Measurements from ENCODE around the gene PLAAT4. TPM values are rescaled to one million over a fixed set of nuclear protein-coding genes. Genes with fewer than 3 reads are reported as not detected.
A peak's percentile ranks its signal among the peaks of the same experiment; 100 is the strongest.

Gene PLAAT4
- total and polyA plus RNA-seq, 2 of the 8 experiments (the other 6 are each of a cell fraction or from before 2014, with no cell fraction given): 2.8 to 4.1 TPM

GRCh38 chr11:63506876-63507275 is 29.7 kb upstream of the PLAAT4 start:
- no peaks in the 10 kb centered on the region for H3K9me3 ChIP-seq (ENCODE audit: insufficient read depth in 2 of 2, low read depth in 1 of 2, low read length in 1 of 2)
- 0 out of 4 replicates have a peak overlapping the region, but pooled peaks of 1 of the 2 experiments have one; percentile 16 for H3K4me2 ChIP-seq (ENCODE audit: insufficient read depth in 1 of 2, low read depth in 2 of 2, low read length in 2 of 2)
- peak overlapping the region; percentile 98 for H2BK20ac ChIP-seq (ENCODE audit: low read length)
- H4K8ac ChIP-seq (ENCODE audit: extremely low read depth, insufficient read depth, low read length): no peak overlapping the region
- FAIRE-seq (no peak), DNase-seq (ENCODE audit: low read depth in 1 of 2, low spot score in 2 of 2) (no peak)
- H4K91ac ChIP-seq (replicated peaks; ENCODE audit: insufficient read length, low read length): peak overlapping the region; percentile 76
- no peak overlapping the region for H3K4ac ChIP-seq (replicated peaks; ENCODE audit: insufficient read length, low read depth, low read length)
- H2BK120ac ChIP-seq (replicated peaks; ENCODE audit: low read depth, low read length): no peak overlapping the region
- H4K5ac ChIP-seq (ENCODE audit: insufficient read length, low read depth, low read length): no peak overlapping the region
- no peak overlapping the region for H2AFZ ChIP-seq (ENCODE audit: low read length)
- peak overlapping the region; percentile 78; the same call in 1 of the 2 replicates for H2AK5ac ChIP-seq (ENCODE audit: low read depth, low read length)
- peak overlapping the region; percentile 93 for H2BK12ac ChIP-seq (ENCODE audit: low read depth, low read length)
- H3K23ac ChIP-seq (ENCODE audit: insufficient read length): no peak overlapping the region
- no peaks in the 10 kb centered on the region for H3K36me3 ChIP-seq (ENCODE audit: control insufficient read depth in 2 of 4, insufficient read depth in 4 of 4, low read length in 3 of 4)
- H3K27ac ChIP-seq (ENCODE audit: low read depth, low read length): no peak overlapping the region
- no peaks in the 10 kb centered on the region for H3K79me1 ChIP-seq (ENCODE audit: low read depth, low read length)
- peaks cover 9 to 21% (median 15%) of the 10 kb centered on the region in 4 experiments for H3K4me1 ChIP-seq (replicated peaks in 1 of 4; ENCODE audit: control insufficient read depth in 3 of 4, insufficient read depth in 4 of 4, low read length in 3 of 4)
- H3K18ac ChIP-seq (ENCODE audit: extremely low read depth, low read length): peak overlapping the region; percentile 88
- CTCF ChIA-PET (ENCODE audit: partially characterized antibody): interaction anchor here (0.5 to 8.2 kb wide), 12 partner anchors 9 to 566 kb away, joined by 3 to 97 read pairs (median 4); partner anchors contain the start of gene PLAAT5
- 84% methylated on average over 2 of the region's 2 CpGs; no CpG with 5 or more reads in 1 of the 2 experiments for WGBS, 2 experiments (ENCODE audit: extremely low coverage in 1 of 2, insufficient coverage in 1 of 2, insufficient read length in 1 of 2, insufficient replicate concordance in 2 of 2, low coverage in 1 of 2, low lambda C conversion rate in 2 of 2, missing lambda C conversion rate in 1 of 2)
- H3K9ac ChIP-seq (replicated peaks in 1 of 4; ENCODE audit: extremely low read depth in 1 of 4, low read depth in 3 of 4, low read length in 3 of 4): no peak overlapping the region
- POLR2A ChIA-PET (ENCODE audit: partially characterized antibody): interaction anchor here (1.0 to 1.3 kb wide), 3 partner anchors 15 to 27 kb away, joined by 3 to 4 read pairs (median 4); no protein-coding TSS in a partner anchor
- no peaks in the 10 kb centered on the region for H3K79me2 ChIP-seq (ENCODE audit: control insufficient read depth in 1 of 2, insufficient read depth in 2 of 2, low read length in 2 of 2)
- H3K23me2 ChIP-seq (ENCODE audit: low read depth, low read length): no peaks in the 10 kb centered on the region
- no peaks in the 10 kb centered on the region for H3K27me3 ChIP-seq (replicated peaks in 1 of 4; ENCODE audit: control insufficient read depth in 3 of 4, extremely low read depth in 1 of 4, insufficient read depth in 3 of 4, low read length in 3 of 4)
- H3K56ac ChIP-seq (replicated peaks; ENCODE audit: insufficient read length, low read depth, low read length): no peak overlapping the region
- H4K20me1 ChIP-seq (replicated peaks in 1 of 2; ENCODE audit: control insufficient read depth in 1 of 2, insufficient read depth in 2 of 2, low read length in 2 of 2): no peaks in the 10 kb centered on the region
- no peak overlapping the region for H3K14ac ChIP-seq (ENCODE audit: insufficient read length)
- H3K4me3 ChIP-seq (ENCODE audit: extremely low read depth in 1 of 4, insufficient read depth in 2 of 4, low read depth in 3 of 4, low read length in 4 of 4): no peak overlapping the region
- H2BK5ac ChIP-seq (ENCODE audit: low read depth, low read length): peak overlapping the region; percentile 90; the same call in 1 of the 2 replicates
- peak overlapping the region; percentile 46; the same call in 1 of the 2 replicates for H2BK15ac ChIP-seq (ENCODE audit: low read length)
- TF ChIP-seq GTF2F1 (IDR thresholded peaks at IDR 0.05; ENCODE audit: borderline replicate concordance, low read depth, low read length): no peak
- no peak for TF ChIP-seq POU5F1 (IDR thresholded peaks at IDR 0.05; ENCODE audit: low read depth, low read length)
- TF ChIP-seq RNF2 (IDR thresholded peaks at IDR 0.05; ENCODE audit: borderline replicate concordance, low read depth, low read length, missing control alignments, poor library complexity, severe bottlenecking): no peak
- TF ChIP-seq CTCF (IDR thresholded peaks at IDR 0.05; ENCODE audit: control extremely low read depth in 1 of 3, insufficient read depth in 1 of 3, low read depth in 1 of 3, low read length in 3 of 3): no peak
- no peak for TF ChIP-seq TBP (IDR thresholded peaks at IDR 0.05; ENCODE audit: low read depth, low read length)
- no peak for TF ChIP-seq POLR2A (IDR thresholded peaks at IDR 0.05; ENCODE audit: control extremely low read depth in 1 of 2, low read depth in 2 of 2, low read length in 2 of 2)
- TF ChIP-seq SUZ12 (IDR thresholded peaks at IDR 0.05; ENCODE audit: low read length): no peak
- no peak for TF ChIP-seq ATF3 (IDR thresholded peaks at IDR 0.05; ENCODE audit: insufficient read depth, low read depth, low read length)
- TF ChIP-seq JUND (IDR thresholded peaks at IDR 0.05; ENCODE audit: low read length): no peak
- no peak for TF ChIP-seq TCF12 (IDR thresholded peaks at IDR 0.05; ENCODE audit: low read depth, low read length)
- TF ChIP-seq CHD1 (IDR thresholded peaks at IDR 0.05; ENCODE audit: low read depth, low read length): no peak

All from H1 (cell line).